Measurements from ENCODE around the gene SELPLG.
"Not testable (repeated sequence)": the region's sequence is repeated elsewhere in the genome, so short reads cannot be mapped to it uniquely, and the experiment has no call there.

SELPLG gene

DNA sequence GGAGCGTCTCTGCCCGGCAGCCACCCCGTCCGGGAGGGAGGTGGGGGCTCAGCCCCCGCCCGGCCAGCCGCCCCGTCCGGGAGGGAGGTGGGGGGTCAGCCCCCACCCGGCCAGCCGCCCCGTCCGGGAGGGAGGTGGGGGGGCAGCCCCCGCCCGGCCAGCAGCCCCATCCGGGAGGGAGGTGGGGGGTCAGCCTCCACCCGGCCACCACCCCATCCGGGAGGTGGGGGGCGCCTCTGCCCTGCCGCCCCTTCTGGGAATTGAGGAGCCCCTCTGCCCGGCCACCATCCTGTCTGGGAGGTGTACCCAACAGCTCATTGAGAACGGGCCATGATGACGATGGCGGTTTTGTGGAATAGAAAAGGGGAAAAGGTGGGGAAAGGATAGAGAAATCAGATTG, 22.6 kb upstream of the SELPLG start:
- DNase-seq, result not testable (repeated sequence)

DNA sequence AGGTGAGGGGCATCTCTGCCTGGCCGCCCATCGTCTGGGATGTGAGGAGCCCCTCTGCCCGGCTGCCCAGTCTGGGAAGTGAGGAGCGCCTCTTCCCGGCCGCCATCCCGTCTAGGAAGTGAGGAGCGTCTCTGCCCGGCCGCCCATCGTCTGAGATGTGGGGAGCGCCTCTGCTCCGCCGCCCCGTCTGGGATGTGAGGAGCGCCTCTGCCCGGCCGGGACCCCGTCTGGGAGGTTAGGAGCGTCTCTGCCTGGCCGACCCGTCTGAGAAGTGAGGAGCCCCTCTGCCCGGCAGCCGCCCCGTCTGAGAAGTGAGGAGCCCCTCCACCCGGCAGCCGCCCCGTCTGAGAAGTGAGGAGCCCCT, 22.1 kb upstream of the SELPLG start:
- DNase-seq, result not testable (repeated sequence)

DNA sequence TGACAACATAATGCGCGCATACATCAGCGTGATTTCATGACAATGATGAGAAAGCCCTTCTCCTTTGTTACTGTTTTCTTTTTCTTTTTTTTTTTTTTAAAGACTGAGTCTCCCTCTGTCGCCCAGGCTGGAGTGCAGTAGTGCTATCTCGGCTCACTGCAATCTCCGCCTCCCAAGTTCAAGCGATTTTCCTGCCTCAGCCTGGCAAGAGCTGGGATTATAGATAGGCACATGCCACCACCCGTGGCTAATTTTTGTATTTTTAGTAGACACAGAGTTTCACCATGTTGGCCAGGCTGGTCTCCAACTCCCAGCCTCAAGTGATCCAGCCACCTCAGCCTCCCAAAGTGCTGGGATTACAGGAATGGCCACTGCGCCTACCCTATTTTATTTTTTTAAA, 20.9 kb upstream of the SELPLG start:
- not testable (repeated sequence) for DNase-seq

DNA sequence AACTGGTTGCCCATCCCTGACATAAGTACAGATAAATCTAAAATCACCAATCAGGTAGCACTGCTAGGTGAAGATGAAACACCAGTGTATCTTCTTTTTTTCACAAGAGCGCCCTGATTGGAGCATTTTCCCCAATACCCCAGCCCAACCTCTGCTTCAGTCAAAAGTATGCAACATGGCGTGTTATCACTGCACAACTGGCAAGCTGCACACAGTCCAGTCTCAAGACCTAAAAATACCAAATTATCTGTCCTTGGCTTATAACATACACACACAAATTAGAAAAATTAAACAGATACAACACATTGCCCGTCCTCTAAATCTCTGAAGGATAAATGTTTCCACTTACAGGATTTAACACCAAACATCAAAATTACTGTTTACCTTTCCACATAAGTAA, 20.2 kb upstream of the SELPLG start:
- no peak for DNase-seq

DNA sequence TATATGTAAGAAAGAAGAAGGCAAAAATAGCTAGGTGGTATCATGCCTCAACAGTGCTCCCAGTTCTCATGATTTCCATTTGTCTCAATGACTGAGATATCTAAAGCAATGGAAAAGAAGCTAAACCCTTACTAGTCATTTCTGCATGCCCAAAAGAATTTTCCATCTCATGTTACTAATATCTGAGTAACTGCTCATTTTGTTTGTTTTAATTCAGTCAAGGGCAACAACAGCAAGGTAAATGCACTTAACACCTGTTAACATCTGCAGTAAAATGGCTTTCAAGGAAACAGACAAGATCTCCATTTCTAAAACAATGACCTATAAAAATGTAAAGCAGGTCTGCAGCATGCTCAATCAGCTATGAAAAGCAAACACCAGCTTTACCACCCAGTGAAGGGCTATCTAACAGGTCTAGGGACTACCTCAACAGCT, 19.4 kb upstream of the SELPLG start:
- no peak for DNase-seq

DNA sequence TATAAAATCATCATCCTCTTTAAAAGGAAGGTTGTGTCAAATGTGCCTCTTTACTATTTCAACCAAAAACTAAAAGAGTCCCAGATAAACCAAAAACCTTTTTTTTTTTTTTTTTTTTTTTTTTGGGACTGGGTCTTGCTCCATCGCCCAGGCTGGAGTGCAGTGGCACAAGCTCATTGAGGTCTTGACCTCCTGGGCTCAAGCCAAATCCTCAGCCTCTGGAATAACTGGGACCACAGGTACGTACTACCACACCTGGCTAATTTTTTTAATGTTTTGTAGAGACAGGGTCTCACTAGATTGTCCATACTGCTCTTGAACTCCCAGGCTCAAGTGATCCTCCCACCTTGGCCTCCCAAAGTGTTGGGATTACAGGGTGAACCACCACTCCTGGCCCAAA, 16.4 kb upstream of the SELPLG start:
- no peak for DNase-seq

DNA sequence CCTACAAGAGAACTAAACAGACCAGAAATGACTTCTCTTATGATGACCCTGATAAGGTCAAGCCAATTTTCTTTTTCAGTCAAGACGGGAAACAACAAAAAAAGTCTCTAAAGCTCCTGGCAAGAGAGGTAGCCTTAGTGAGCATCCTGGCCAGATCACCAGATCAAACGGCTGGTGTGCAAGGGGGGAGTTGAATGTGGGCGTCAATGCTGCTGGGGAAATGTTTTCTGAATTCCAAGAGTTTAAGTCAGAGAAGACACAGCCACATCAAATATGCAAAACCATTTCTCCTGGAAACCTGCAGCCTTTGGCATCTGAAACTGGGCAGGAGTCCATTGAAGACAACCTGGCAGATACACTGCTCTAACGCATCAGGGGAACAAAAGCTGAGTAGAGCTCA, 16.0 kb upstream of the SELPLG start:
- no peak for DNase-seq

DNA sequence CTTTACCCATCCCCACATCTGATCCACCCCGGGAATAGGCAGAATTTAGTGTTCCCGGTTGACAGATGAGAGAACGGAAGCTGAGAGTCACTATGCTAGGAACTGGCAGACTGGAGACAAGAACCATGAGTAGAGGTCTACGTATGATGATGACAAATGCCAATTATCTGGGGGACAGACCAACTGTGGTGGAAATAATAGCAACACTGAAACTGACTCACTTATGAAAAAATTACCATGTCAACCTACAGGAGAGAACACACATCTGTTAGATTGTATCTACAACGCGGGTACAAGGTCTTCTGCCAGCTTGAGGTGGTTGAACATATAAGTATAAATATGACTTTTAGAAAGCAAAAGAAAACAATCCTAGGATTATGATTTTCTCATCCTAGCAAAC, 15.4 kb upstream of the SELPLG start:
- no peak for DNase-seq

DNA sequence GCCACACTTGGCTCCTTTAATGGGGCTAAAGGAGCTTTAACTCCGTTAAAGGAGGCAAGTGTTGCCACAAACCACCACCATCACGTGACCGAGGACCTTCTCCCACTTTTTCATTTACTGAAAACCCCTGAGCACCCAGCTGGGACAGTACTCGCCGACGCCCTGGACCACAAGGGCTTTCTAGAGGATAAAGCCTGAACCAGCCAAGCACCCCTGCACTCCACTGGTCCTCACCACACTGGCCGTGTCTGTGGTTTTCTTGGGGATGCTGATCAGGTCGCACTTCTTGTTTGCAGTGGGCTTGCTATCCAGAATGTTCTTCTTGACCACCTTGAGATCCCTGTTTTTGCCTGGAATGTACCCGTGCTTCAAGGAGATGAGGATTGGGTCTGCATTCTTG, 14.7 kb upstream of the SELPLG start:
- no peak for DNase-seq

DNA sequence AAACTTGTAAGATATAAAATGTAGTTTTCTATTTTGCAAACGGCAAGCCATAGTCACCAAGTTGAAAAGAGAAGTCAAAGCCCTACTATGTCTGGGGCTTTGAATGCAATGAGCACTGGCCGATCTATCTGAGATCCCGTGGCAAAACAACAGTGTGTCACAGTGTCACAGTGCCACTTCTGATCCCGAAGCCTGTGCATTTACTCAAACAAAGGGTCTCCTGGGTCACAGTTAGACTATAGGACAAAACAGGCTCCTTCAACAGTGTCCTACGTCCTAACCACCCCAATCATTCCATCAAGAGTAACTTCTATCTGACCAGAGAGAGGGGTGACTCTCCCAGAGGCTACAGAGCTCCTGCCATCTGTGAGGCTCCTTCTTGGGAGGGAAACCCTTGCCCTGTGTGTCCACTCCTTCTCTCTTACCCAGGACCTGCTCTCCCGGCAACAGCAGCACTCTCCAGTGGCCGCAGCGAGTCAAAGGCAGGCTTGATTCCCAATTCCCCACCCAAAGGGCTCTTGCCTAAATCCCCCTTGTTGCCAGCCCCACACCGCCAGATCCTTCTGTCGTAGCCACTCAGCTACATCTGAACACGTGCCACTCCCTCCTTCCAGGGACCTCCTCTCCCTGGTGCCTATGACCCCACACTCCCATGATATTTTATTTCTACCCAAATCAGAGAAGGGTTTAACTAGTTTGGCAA, 14.0 kb upstream of the SELPLG start:
- peak in 2 of 58 donors; percentile 10 to 11 for DNase-seq

DNA sequence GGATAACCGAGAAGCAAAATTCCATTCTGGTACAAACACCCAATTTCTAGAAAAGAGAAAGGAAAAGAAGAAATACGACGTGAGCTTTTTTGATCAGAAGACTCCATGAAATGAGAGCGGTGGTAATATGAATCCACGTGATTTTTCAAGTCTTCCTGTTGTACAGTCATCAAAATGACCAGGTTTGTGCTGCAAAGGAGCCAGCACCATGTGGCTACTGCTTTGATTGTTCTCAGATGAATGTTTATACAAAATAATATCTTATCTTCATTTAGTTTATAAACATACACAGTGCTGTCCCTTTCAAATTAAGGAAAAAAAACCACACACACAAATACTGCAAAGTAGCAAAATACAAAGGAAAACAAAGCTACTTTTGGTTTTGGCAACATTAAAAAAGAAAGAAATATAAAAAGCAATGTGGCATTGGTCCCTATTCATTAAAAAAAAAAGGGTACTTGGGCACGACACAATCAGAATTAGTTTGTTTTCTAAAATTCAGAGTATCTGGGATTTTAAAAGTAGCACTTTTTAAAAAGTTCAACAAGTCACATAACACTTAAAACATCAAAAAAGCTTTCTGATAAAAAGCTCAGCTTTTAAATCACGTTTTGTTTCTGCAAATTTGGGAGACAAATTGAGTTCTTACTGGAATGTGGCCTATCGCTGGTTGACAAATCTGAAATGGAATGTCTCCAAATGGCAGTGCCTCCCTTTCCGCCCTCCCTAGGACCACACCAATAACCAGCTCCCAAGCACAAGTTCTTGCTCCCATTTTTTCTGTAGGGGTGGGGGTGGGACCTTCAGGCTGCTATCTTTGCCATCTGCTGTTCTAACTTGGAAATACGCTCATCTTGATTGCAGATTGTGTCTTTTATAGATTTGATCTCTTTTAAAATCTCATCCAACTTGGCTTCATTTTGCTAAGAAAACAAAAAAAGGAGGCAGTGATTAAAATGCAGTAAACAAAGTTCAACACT, 13.2 kb upstream of the SELPLG start:
- DNase-seq, result no peak

DNA sequence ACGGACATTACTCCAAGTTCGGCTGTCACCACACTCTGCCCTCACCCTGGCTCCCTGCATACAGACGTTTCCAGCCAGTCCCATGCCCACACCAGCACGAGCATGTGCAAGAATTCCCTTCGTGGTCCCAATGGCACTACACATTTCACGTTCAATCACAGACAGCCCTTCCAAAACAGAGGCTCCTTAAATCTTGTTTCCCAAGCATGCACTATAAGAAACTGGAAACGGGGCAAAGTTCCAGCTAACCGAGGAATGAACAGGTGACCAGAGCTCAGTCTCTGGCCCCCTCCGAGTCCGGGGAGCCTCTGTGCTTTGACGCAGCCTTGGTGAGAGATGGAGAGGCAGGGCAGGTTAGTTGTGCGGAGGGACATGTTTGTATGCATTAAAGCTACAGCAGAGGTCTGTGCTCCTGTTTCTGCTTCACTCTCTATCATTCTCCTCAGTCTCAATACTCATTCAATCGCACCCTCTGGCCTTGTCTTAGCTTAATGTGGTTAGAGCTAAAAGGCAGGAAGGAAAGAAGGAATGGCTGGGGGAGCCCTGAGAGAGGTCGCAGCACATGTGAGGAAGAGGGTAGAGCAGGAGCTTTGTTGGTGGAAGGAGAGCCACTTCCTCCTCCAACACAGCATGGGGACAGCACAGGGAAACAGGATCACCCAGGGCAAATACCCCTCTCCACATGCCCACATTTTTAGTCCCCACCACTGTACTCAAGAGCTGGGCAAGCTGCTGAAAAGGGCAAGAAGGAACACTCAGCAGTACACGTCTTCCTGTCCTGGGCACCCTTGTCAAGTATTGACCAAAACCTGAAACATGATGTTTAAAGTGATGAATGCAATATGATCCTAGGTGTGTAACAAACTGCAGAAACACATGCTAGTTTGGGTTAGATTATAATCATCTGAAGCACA, 12.2 kb upstream of the SELPLG start:
- DNase-seq, result no peak

DNA sequence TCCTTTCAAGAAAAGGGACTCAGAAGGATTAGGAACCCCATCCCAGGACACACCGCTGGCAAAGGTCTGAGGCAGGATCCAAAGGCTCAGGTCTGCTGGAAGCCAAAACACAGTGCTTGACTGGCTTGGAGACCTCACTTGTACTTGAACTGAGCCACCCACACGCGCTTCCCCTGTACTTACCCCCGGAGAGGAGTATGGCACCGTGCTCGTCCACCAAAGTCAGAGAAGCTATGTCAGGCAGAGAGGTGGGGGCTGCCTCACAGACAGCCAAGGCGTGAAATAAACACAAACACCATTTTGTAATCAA, 11.1 kb upstream of the SELPLG start:
- DNase-seq, result no peak

DNA sequence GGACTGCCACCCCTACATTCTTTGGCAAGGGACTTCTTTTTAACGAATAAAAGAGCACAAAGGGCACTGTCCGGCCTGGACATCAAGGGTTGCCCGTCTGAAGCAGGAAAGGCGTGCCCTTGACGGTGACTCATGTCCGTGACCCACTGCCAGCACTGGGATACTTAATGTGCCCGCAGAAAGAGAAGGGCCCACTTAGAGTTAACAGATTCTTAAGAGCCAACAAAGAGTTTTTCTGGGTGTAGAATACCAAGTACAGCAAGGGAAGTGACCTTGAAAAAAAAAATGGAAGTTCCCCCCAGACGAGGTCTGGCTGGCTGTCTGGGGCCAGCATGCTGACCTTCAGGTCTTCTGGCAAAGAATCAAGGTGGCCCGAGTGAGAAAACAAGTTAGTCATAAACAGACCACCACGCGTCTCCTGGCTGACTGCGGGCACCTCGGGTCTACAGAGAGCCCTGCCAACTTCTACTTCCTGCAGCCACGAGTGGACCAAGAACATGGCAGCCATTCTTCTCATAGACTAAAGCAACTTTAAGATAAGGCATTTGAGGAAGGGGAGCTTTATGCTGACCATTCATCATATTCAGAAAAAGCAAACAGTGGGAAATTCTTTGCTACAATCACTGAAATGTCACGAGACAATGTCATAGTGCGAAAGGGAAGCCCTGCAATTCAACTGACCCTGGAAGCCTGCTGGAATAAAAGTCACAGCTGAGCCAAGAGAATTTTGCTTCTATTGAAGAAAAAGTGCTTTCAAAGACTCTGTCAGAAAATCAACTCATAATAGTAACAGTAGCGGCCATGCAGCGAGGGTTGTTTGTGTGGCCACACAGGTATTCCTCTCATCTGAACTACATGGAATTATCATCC, 10.5 kb upstream of the SELPLG start:
- DNase-seq, result peak in 22 of 58 donors; percentile 21 to 75 (median 35)

DNA sequence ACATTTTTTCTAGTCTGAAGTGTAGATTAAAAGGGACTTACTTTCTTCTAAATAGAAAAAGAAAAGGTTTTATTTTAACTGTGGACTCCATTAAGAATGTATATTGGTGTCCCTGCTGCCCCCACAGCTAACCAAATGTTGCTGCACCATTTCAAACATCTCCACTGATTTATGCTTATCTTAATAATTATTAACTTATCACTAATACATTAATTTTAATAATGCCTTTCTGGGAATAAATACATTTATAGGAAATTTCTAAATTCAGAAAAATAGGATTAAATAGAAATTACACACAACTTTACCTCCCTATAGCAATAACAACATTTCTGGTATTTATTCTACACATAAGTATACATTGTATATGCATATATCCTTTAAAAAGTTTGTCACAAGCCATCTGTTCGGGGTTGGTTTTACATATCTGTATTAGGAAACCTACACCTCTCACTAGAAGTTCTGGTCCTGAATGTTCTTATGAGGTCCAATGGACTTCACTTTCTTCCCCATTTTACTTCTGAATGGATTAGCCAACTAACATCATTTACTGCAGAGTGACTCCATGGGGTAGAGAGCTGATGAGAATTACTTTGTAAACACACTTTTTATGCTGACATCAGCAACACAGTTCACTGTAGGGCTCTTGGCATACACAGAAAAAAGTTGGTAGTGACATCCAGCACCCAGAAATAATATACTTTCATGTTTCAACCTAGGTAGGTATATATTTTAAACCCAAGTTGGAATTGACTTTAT, 9.4 kb upstream of the SELPLG start:
- no peak for DNase-seq

DNA sequence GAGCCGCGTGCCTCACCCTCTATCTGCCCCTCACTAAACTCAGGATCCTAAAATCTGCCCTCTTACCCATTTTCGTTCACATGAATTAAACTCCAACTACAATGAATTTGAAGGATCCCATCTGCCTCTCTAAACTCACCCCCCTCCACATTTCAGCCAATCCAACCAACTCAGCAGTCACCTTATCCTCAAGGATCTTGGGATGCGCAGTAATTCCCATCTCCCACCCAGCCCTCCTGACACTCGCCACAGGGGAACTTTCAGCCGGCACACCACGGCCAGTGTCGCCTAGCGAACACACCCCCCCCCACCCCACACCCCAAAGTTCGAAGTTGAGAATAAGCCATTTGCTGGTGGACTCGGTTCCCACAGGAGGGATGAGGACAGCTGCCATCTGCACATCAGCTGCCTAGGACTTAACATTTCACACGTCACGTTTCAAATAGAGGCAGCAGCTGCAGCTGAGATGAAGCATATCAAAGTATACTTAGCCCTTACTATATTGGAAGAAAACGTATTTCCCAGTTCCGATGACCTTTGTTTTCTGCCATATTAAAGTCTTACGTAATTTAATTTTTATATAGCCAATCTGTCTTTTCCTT, 8.7 kb upstream of the SELPLG start:
- no peak for DNase-seq

DNA sequence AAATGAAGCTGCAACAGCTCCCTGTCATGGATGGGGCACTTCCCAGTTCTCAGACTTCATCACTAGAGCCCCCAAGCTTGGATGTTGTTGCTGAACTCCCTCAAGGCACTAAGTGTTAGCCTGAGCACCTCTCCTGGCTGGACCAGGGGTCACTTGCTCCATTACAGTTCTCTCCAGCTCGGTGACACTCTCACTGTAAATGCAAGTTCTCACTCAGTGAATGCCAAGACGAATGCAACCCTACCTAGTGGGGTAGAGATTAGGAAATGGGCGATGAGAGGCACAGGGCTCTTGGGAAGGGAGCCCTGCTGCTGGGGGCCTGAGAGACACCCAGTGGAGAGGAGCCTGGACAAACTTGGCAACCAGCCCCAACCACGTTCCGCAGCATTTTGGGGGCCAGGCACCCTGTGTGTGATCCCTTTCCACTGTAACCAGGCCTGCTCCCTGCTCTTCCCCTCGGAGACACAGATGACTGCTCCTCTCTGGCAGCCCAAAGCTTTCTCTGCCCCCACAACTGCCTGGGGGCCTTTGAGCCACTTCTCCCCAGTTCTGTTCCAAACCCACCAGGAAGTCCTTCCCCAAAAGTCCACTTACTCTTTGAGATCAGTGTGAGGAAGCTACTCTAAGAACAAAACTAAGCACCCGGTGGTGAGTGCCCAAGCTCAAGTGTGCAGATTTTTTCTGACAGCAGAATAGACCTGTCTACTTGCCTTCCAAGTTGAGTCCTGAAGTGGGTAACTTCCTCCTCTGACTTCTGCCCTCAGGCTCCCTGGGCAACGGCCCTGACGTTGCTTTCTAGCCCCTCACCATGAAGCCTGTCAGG, 8.0 kb upstream of the SELPLG start:
- DNase-seq, result peak in 3 of 58 donors; percentile 15 to 31 (median 19)

DNA sequence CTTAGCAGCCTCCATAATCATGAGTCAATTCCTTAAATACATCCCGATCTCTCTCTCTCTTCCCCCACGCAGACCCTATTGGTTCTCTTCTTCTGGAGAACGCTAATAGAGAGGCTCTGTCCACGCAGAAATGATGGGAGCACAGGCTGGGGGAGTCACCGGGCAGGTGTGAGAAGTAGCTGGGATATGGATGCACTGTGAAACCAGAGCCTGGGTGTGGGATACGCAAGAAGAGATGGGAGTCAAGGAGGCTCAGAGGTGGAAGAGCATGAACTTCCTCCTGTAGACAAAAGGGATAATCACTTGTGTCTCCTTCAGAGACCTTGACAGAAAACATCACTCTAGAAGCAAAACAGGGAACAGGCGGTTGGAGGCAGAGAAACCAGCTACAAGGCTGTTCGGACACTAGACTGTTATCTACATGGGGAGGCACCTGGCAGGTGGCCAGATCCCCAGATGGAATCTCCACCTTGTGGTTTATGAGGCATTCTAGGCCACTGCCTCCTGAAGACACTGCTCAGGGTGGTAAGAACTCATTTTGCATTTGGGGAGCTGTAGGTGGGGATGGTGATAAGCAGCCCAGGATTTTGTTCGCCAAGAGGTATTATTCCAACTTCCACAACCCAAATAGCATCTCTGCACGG, 7.2 kb upstream of the SELPLG start:
- DNase-seq, result peak in 2 of 58 donors; percentile 29 to 62

All from anterior cingulate cortex (tissue), 58 donors.